NCI-H345 (cell line): ENCODE measurements around the gene COL6A2.
"Not testable (repeated sequence)": the region's sequence is repeated elsewhere in the genome, so short reads cannot be mapped to it uniquely, and the experiment has no call there.

Experiments used
- DNase-seq: peaks from one replicate; lab custom pipeline; 2025; lab: John Stamatoyannopoulos, UW

Gene COL6A2

GRCh38 chr21:46126309-46127238 lies 28.7 kb downstream of the COL6A2 start:
- DNase-seq: no peak

GRCh38 chr21:46127239-46128105 lies 29.6 kb downstream of the COL6A2 start:
- DNase-seq: no peak

GRCh38 chr21:46128106-46128932 lies 30.4 kb downstream of the COL6A2 start:
- DNase-seq: no peak

GRCh38 chr21:46128933-46129571 lies 31.1 kb downstream of the COL6A2 start:
- no peak for DNase-seq

- no peak for DNase-seq
Observed at GRCh38 chr21:46129846-46130651, 32.1 kb downstream of the COL6A2 start.

GRCh38 chr21:46130831-46131587 lies 33.1 kb downstream of the COL6A2 start:
- no peak for DNase-seq

GRCh38 chr21:46131588-46131837 lies 33.6 kb downstream of the COL6A2 start:
- no peak for DNase-seq

- DNase-seq: no peak
Observed at GRCh38 chr21:46131838-46132651, 34.1 kb downstream of the COL6A2 start.

- DNase-seq: no peak
Observed at GRCh38 chr21:46135782-46136395, 38.0 kb downstream of the COL6A2 start.

- no peak for DNase-seq
Observed at GRCh38 chr21:46136739-46137349, 38.9 kb downstream of the COL6A2 start.

- DNase-seq: no peak
Observed at GRCh38 chr21:46137908-46138307, 40.0 kb downstream of the COL6A2 start.

GRCh38 chr21:46138383-46138970 lies 40.6 kb downstream of the COL6A2 start:
- no peak for DNase-seq

GRCh38 chr21:46139686-46140085 lies 41.8 kb downstream of the COL6A2 start:
- DNase-seq: no peak

- DNase-seq: not testable (repeated sequence)
Observed at GRCh38 chr21:46140352-46141003, 42.6 kb downstream of the COL6A2 start.

GRCh38 chr21:46141767-46142581 lies 44.1 kb downstream of the COL6A2 start:
- DNase-seq: no peak
